ENCODE measurements around the gene DLGAP1.

The DLGAP1 gene

DNA sequence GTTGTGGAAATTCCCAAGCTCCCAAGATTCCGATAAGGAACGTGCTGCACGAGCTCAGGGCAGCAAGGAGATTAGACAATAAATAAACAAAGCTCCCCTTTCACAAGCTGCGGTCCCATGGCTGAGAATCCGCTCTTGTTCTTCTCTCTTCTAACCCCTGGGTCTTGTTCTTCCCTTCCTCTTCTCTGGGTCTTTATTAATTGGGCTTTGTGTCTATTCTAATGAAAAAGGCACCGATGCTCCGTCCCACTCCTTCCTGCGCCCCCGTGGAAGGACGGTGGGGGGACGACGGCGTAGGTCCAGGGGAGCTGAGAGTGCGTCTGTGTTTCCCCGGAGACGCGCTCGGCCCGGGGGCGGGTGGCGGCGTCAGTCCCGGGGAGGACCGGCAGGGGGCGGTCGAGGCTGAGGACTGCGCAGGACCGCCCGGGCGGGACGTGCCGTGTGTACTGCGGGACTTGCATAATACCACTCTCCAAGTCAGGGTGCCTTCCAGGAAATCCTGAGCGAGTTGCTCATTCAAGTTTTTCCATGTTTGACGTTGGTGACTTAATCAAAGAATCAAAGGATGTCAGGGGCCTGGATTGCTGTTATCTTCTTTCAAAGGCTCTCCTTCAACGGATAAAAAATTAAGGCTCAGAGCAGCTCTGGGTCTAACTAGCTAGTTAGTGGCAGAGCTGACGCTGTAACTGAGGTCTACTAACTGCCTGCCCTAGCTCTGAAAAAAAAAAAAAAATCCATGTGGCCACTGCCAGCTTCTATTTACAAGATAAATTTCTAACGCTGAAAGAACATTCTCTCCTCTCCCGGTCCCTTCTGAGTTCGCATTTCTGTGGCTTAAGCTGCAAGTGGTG lies 683.8 kb downstream of the DLGAP1 start:
- Histone ChIP-seq H3K27me3 (ENCODE audit: control insufficient read depth, insufficient read depth, low read length) (peaks cover 9% of the 10 kb centered on the region), H3K36me3 (ENCODE audit: control insufficient read depth, insufficient read depth, low read length) (no peaks in the 10 kb centered on the region), H3K4me1 (ENCODE audit: control insufficient read depth, insufficient read depth, low read length) (peaks cover 18% of the 10 kb centered on the region), H3K4me3 (ENCODE audit: low read length) (no peak overlapping the region), H3K9me3 (ENCODE audit: control insufficient read depth, low read length) (no peaks in the 10 kb centered on the region), H3K9ac (ENCODE audit: low read length) (peak overlapping the region; percentile 61)

DNA sequence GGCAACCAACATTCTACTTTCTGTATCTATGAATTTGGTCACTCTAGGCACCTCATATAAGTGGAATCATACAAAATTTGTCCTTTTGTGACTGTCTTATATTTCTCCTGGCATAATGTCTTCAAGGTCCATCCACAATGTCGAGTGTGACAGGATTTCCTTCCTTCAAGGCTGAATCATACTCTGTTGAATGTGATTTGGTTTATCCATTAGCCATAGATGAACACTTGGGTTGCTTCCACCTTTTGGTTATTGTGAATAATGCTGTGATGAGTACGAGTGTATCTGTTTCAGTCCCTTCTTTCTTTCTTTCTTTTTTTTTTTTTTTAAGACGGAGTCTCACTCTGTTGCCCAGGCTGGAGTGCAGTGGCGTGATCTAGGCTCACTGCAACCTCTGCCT lies 693.8 kb downstream of the DLGAP1 start:
- Histone ChIP-seq H3K27me3 (ENCODE audit: control insufficient read depth, insufficient read depth, low read length) (no peaks in the 10 kb centered on the region), H3K36me3 (ENCODE audit: control insufficient read depth, insufficient read depth, low read length) (no peaks in the 10 kb centered on the region), H3K9me3 (ENCODE audit: control insufficient read depth, low read length) (no peaks in the 10 kb centered on the region), H3K4me3 (ENCODE audit: low read length) (no peak overlapping the region), H3K9ac (ENCODE audit: low read length) (no peak overlapping the region), H3K4me1 (ENCODE audit: control insufficient read depth, insufficient read depth, low read length) (no peaks in the 10 kb centered on the region)

DNA sequence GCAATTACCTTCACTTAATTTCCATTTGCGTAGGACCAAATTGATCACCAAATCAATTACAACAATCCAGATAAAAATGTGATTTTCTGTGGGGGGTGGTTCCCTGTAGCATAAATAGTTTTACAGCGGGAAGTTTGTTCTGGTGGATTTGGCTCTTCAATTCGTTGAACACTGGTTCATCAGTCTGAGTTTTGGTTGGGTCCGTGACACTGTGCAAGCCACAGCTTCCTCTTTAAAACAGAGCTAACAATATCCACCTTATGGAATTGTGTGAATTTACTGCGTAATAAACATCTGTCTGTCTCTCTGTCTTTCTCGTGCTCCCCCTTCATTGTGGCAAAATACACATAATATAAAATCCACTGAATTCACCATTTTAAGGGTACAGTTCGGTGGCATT lies 694.4 kb downstream of the DLGAP1 start:
- Histone ChIP-seq H3K4me1 (ENCODE audit: control insufficient read depth, insufficient read depth, low read length) (no peaks in the 10 kb centered on the region), H3K9me3 (ENCODE audit: control insufficient read depth, low read length) (no peaks in the 10 kb centered on the region), H3K4me3 (ENCODE audit: low read length) (no peak overlapping the region)

DNA sequence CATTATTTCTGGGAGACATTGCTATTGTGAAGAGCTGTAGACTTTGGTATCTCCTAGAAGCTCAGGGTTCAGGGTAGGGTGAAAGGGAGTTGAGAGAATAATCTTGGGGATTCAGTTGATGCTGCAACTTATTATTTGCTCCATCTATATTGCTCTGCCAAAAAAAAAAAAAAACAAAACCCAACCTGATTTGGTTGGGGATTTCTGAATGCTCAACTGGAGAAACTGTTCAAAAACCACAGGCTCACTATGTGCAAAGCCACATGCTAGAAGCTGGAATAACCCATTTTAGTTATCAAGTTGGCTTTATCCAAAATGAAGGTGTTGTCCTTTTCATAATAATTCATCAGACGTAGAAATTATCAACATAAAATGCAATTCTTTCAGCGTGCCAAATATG lies 696.0 kb downstream of the DLGAP1 start:
- no peak overlapping the region for H3K9ac ChIP-seq (ENCODE audit: low read length)
- no peaks in the 10 kb centered on the region for H3K9me3 ChIP-seq (ENCODE audit: control insufficient read depth, low read length)
- no peaks in the 10 kb centered on the region for H3K36me3 ChIP-seq (ENCODE audit: control insufficient read depth, insufficient read depth, low read length)
- no peak overlapping the region for H3K4me3 ChIP-seq (ENCODE audit: low read length)
- H3K4me1 ChIP-seq (ENCODE audit: control insufficient read depth, insufficient read depth, low read length): no peaks in the 10 kb centered on the region
- H3K27me3 ChIP-seq (ENCODE audit: control insufficient read depth, insufficient read depth, low read length): no peaks in the 10 kb centered on the region

More for the DNA sequence above, 694.4 kb downstream of the DLGAP1 start:
- no peaks in the 10 kb centered on the region for H3K36me3 ChIP-seq (ENCODE audit: control insufficient read depth, insufficient read depth, low read length)
- no peaks in the 10 kb centered on the region for H3K27me3 ChIP-seq (ENCODE audit: control insufficient read depth, insufficient read depth, low read length)
- no peak overlapping the region for H3K9ac ChIP-seq (ENCODE audit: low read length)

DNA sequence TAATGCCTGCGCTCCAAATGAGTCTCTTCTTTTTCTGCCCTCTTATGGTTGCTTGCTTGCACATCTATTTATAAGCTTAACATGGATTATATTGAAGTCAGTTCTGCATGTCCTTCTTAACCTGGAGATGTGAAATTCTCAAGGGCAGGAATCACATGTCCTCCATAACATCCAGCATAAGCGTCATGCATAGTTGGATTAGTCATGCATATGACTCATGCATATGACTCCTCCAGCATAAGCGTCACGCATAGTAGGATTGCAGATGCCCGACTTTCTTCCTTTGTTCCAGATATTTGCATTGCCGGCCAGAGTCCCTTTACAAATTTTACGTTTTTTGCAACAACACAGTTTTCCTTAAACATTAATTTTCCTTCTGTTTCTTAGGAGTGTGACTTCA lies 696.6 kb downstream of the DLGAP1 start:
- H3K4me1 ChIP-seq (ENCODE audit: control insufficient read depth, insufficient read depth, low read length): no peaks in the 10 kb centered on the region
- no peaks in the 10 kb centered on the region for H3K36me3 ChIP-seq (ENCODE audit: control insufficient read depth, insufficient read depth, low read length)
- H3K9ac ChIP-seq (ENCODE audit: low read length): no peak overlapping the region
- no peaks in the 10 kb centered on the region for H3K9me3 ChIP-seq (ENCODE audit: control insufficient read depth, low read length)
- no peak overlapping the region for H3K4me3 ChIP-seq (ENCODE audit: low read length)
- no peaks in the 10 kb centered on the region for H3K27me3 ChIP-seq (ENCODE audit: control insufficient read depth, insufficient read depth, low read length)

DNA sequence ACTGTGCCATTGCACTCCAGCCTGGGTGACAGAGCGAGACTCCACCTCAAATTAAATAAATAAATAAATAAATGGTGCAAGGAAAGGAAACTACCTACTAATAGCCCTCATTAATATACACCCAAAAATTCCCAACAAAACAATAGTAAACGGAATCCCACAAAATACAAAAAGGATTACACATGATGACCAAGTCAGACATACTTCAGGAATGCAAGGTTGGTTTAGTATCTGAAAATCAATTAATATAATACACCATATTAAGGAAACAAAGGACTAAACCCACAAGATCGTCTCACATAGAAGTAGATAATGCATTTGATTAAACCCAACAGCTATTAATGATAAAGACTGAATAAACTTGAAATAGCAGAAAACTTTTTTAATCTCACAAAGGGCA lies 697.7 kb downstream of the DLGAP1 start:
- no peak overlapping the region for H3K4me3 ChIP-seq (ENCODE audit: low read length)
- H3K9ac ChIP-seq (ENCODE audit: low read length): no peak overlapping the region
- H3K36me3 ChIP-seq (ENCODE audit: control insufficient read depth, insufficient read depth, low read length): no peaks in the 10 kb centered on the region
- no peaks in the 10 kb centered on the region for H3K4me1 ChIP-seq (ENCODE audit: control insufficient read depth, insufficient read depth, low read length)
- H3K9me3 ChIP-seq (ENCODE audit: control insufficient read depth, low read length): no peaks in the 10 kb centered on the region
- no peaks in the 10 kb centered on the region for H3K27me3 ChIP-seq (ENCODE audit: control insufficient read depth, insufficient read depth, low read length)

DNA sequence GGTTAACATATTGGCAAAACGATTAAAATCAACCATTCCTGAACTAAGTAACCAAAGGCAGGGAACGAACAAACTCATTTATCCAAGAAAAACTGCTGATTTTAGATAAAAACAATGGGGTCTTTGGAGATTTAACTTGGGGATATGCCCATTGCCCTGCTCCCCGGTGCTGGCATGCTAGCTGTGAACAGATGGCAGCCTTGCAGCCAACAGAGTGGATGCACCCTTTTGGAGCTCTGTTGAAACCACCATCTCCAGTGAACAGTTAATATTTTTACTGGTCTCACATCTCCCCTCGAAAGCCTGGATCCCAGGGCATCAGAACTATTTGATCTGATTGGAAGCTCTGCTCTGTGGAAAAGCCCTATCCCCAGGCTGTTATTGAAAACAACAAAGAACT lies 702.0 kb downstream of the DLGAP1 start:
- no peaks in the 10 kb centered on the region for H3K4me1 ChIP-seq (ENCODE audit: control insufficient read depth, insufficient read depth, low read length)
- H3K4me3 ChIP-seq (ENCODE audit: low read length): no peak overlapping the region
- H3K9ac ChIP-seq (ENCODE audit: low read length): no peak overlapping the region
- no peaks in the 10 kb centered on the region for H3K9me3 ChIP-seq (ENCODE audit: control insufficient read depth, low read length)
- no peaks in the 10 kb centered on the region for H3K27me3 ChIP-seq (ENCODE audit: control insufficient read depth, insufficient read depth, low read length)
- no peaks in the 10 kb centered on the region for H3K36me3 ChIP-seq (ENCODE audit: control insufficient read depth, insufficient read depth, low read length)

DNA sequence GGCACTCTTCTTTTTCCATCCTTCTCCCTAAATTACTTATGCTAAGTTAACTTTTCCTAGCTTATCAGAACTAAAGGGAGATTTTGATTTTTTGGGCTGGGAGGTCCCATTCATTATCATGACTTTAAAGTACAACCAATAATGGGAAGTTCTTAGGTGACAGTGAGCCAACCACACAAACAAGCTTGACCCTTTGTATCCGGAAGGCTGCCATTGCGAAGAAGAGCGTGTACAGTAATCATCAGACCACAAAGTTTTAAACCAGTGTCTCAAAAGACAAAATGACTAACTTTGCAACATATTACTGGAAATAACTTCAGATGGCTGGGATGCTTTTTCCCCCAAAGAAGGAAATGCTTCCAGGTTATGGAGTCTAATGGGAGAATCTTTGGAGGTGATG lies 707.0 kb downstream of the DLGAP1 start:
- H3K4me1 ChIP-seq (ENCODE audit: control insufficient read depth, insufficient read depth, low read length): no peaks in the 10 kb centered on the region
- H3K4me3 ChIP-seq (ENCODE audit: low read length): no peak overlapping the region
- H3K27me3 ChIP-seq (ENCODE audit: control insufficient read depth, insufficient read depth, low read length): no peaks in the 10 kb centered on the region
- H3K9me3 ChIP-seq (ENCODE audit: control insufficient read depth, low read length): no peaks in the 10 kb centered on the region
- H3K9ac ChIP-seq (ENCODE audit: low read length): no peak overlapping the region
- no peaks in the 10 kb centered on the region for H3K36me3 ChIP-seq (ENCODE audit: control insufficient read depth, insufficient read depth, low read length)

DNA sequence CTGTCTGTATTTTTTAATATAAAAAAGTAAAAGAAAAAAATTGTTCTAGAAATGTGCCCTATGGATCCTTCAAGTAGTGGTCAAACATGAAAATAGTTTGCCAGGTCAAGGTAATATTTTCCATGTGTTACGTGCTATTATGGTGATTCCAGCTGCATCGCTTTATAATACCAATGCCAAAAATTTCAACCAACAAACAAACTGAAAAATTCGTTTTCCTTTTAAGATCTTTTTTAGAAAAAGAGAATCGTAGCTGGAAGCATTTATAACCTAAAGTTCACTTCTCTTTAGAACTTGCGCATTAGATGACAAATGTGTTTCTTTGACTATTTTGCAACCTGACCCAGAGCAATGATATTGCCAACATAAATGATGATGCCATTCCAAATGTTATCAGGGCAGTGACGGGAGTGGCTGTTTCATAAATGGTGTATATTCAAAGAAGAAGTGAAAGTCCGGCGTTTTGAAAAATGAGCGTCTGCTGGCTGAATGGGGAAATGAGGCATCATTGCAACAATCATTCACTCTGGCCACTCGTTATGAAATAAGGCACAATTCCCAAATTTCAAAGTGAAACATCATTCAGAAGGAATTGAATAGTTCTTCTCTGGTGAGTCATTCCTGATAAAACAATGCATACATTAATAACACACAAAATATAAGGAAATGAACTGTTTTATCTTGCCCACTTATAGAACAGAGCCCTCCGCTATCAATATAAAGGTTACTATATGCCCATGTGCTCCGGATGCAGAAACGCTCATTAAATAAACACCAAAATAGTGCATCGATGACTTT lies 707.7 kb downstream of the DLGAP1 start:
- H3K4me3 ChIP-seq (ENCODE audit: low read length): no peak overlapping the region
- H3K4me1 ChIP-seq (ENCODE audit: control insufficient read depth, insufficient read depth, low read length): no peaks in the 10 kb centered on the region

DNA sequence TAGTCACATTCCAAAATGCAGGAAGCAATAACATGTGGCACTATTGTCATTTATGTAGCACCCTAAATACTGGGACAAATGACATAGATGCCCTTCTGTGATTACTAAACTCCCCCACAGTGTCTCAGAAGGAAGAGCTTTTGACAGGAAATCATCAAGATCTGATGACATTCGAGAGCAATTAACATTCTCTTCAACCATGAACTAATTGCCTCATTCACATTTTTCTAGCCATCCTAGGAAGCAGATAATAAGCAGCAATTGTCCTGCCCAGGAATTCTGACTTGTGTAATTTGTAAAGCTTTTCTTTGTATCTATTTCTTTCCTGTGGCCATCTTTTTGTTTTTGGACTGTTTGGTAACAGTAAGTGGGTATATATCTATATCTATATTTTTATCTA lies 712.6 kb downstream of the DLGAP1 start:
- no peaks in the 10 kb centered on the region for H3K4me1 ChIP-seq (ENCODE audit: control insufficient read depth, insufficient read depth, low read length)
- H3K9me3 ChIP-seq (ENCODE audit: control insufficient read depth, low read length): no peaks in the 10 kb centered on the region
- H3K9ac ChIP-seq (ENCODE audit: low read length): no peak overlapping the region
- H3K27me3 ChIP-seq (ENCODE audit: control insufficient read depth, insufficient read depth, low read length): no peaks in the 10 kb centered on the region
- H3K36me3 ChIP-seq (ENCODE audit: control insufficient read depth, insufficient read depth, low read length): no peaks in the 10 kb centered on the region
- no peak overlapping the region for H3K4me3 ChIP-seq (ENCODE audit: low read length)

More for the DNA sequence above, 707.7 kb downstream of the DLGAP1 start:
- Histone ChIP-seq H3K36me3 (ENCODE audit: control insufficient read depth, insufficient read depth, low read length) (no peaks in the 10 kb centered on the region), H3K9ac (ENCODE audit: low read length) (no peak overlapping the region), H3K27me3 (ENCODE audit: control insufficient read depth, insufficient read depth, low read length) (no peaks in the 10 kb centered on the region), H3K9me3 (ENCODE audit: control insufficient read depth, low read length) (no peaks in the 10 kb centered on the region)

DNA sequence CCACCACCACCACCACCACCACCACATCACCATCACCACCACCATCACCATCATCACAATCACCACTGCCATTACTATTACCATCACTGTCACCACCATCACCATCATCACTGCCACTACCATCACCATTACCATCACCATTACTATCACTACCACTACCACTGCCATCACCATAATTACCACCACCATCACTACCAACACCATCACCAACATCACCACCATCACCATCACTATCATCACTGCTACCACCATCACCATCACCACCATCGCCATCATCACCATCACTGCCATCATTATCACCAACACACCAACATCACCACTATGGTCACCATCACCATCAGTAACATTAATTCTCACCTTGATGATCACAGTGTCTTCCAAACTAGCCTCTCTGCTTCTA lies 713.8 kb downstream of the DLGAP1 start:
- no peak overlapping the region for H3K4me3 ChIP-seq (ENCODE audit: low read length)
- H3K27me3 ChIP-seq (ENCODE audit: control insufficient read depth, insufficient read depth, low read length): no peaks in the 10 kb centered on the region
- H3K4me1 ChIP-seq (ENCODE audit: control insufficient read depth, insufficient read depth, low read length): no peaks in the 10 kb centered on the region
- H3K9ac ChIP-seq (ENCODE audit: low read length): no peak overlapping the region
- no peaks in the 10 kb centered on the region for H3K36me3 ChIP-seq (ENCODE audit: control insufficient read depth, insufficient read depth, low read length)
- H3K9me3 ChIP-seq (ENCODE audit: control insufficient read depth, low read length): no peaks in the 10 kb centered on the region

DNA sequence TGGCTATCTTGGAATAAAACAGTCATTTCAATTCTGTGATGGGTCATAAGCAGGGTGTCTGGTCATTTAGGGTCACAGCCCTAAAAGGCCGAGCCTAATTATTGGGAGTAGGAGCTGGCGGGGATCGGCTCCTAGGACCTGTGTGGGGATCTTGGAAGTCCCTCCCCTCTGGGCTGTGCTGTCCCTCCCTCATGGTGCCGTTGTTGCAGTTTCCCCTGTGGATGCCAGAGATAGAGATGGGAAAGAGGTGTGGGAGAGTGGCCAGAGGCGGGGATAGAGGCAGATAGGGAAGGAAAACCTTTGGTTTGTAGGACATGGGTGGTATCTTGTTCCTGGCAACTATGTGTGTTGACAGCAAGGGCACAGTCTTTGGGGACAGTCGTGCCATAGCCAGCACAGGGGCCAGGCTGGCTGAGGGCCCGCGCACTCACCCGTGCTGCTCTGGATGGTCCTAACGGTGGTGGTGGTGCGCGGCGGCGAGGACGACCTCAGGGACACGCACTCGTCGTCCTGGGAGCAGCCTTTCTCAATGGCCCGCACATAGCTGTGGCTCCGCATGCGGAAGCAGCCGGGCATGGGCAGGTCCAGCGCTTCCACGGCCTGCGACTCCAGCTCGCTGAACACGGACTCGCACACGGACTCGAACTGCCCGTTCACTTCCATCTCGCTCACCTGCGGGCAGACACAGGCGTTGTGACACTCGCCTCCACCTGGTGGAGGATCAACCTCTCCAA lies 726.2 kb downstream of the DLGAP1 start:
- H3K27me3 ChIP-seq (ENCODE audit: control insufficient read depth, insufficient read depth, low read length): no peaks in the 10 kb centered on the region
- H3K9me3 ChIP-seq (ENCODE audit: control insufficient read depth, low read length): no peaks in the 10 kb centered on the region
- no peak overlapping the region for H3K4me3 ChIP-seq (ENCODE audit: low read length)
- peaks cover 9% of the 10 kb centered on the region for H3K4me1 ChIP-seq (ENCODE audit: control insufficient read depth, insufficient read depth, low read length)
- H3K9ac ChIP-seq (ENCODE audit: low read length): no peak overlapping the region
- H3K36me3 ChIP-seq (ENCODE audit: control insufficient read depth, insufficient read depth, low read length): no peaks in the 10 kb centered on the region
